Activated CD4-positive, alpha-beta T cell treated with anti-CD3 and anti-CD28 coated beads, Interleukin-2, amount 10 ng/mL, durations not matched to agents 7 days and 5 days (primary cell): Measurements from ENCODE around the gene GRK3. TPM values are rescaled to one million over a fixed set of nuclear protein-coding genes. Genes with fewer than 3 reads are reported as not detected.

ENCODE experiments used
- CTCF ChIA-PET: fragments of 350-600 bp; sonication (Branson Sonifier 250); formaldehyde crosslinking; loops from one replicate; lab custom pipeline; 2021; ENCODE audit warnings: antibody characterized with exemption; lab: Charles Lee
- POLR2A ChIA-PET: fragments of 350-600 bp; sonication (Branson Sonifier 250); formaldehyde crosslinking; loops from one replicate; lab custom pipeline; 2021; ENCODE audit warnings: antibody characterized with exemption; lab: Charles Lee
- DNase-seq: peaks from one replicate; pipeline ENCODE4 v3.0.0-alpha.2; 2020
- H3K27ac Mint-ChIP-seq: one replicate; pipeline ENCODE4 v1.8.0; 2021; ENCODE audit warnings: mild to moderate bottlenecking, moderate library complexity, mixed read lengths
- H3K27me3 Mint-ChIP-seq: one replicate; pipeline ENCODE4 v1.8.0; 2021; ENCODE audit warnings: mixed read lengths
- H3K36me3 Mint-ChIP-seq: one replicate; pipeline ENCODE4 v1.8.0; 2021; ENCODE audit warnings: low read depth, mixed read lengths
- H3K4me1 Mint-ChIP-seq: one replicate; pipeline ENCODE4 v1.8.0; 2021; ENCODE audit warnings: mixed read lengths
- H3K4me3 Mint-ChIP-seq: one replicate; pipeline ENCODE4 v1.8.0; 2021; ENCODE audit warnings: mild to moderate bottlenecking, moderate library complexity, mixed read lengths
- H3K9me3 Mint-ChIP-seq: one replicate; pipeline ENCODE4 v1.8.0; 2021; ENCODE audit warnings: mixed read lengths
- total RNA-seq, 2 experiments: library from RNA; stranded (reverse); gene quantifications; one replicate each; pipeline ENCODE4 v1.2.3, GENCODE V29; 2021

GRK3 gene
- total RNA-seq, 2 experiments from 2014 or later, result 23.4 to 24.2 TPM

DNA sequence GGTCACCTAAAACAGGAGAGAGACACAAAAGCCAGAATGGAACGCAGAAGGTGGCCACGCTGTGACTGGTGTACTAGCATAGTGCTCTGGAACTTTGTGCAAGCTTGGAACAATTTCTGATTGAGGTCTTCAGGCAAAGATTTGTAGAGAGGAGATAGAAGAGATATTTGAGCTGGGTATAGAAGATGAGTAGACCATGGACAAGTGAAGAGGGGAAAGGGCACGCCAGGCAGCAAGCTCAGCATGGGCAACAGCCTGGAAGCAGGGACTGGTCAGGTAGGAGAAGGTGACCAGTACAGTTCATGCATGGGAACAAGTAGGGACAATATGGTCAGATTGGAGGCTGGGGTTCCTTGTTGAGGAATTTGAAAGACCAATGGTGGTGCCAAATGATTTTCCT, 201.9 kb downstream of the GRK3 start:
- peaks cover 41% of the 10 kb centered on the region for H3K9me3 Mint-ChIP-seq
- ChIA-PET CTCF (interaction anchor here (1.0 to 3.0 kb wide), 5 partner anchors 9 to 16 kb away, joined by 3 to 10 read pairs (median 4); no protein-coding TSS in a partner anchor), POLR2A (interaction anchor here (0.6 kb wide), 1 partner anchor 200 kb away, joined by 4 read pairs; no protein-coding TSS in a partner anchor)
- peaks cover 46% of the 10 kb centered on the region for H3K36me3 Mint-ChIP-seq
- no peak overlapping the region for H3K4me3 Mint-ChIP-seq
- peaks cover 40% of the 10 kb centered on the region for H3K4me1 Mint-ChIP-seq
- DNase-seq, result no peak
- H3K27me3 Mint-ChIP-seq, result no peaks in the 10 kb centered on the region
- H3K27ac Mint-ChIP-seq, result no peak overlapping the region

DNA sequence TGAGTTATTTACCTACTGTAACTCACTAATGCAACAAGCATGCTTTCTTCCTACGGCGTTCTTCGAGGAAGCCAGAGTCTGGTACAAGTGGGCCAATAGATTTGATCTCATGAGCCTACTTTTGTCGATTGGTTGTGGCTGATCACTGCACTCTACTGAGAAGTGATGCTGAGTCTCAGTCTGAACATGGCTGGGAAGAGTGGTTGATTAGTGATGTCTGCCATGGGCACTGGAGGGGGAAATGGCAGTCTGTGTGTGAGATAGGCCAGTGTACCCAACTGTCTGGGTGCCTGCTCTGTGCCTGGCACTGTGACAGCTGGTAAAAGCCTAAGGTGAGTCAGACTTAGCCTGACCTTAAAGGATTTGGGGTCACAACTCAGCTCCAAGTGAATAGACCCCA, 205.9 kb downstream of the GRK3 start:
- Mint-ChIP-seq H3K4me1 (peaks cover 44% of the 10 kb centered on the region), H3K36me3 (peaks cover 42% of the 10 kb centered on the region), H3K4me3 (no peak overlapping the region), H3K9me3 (peaks cover 39% of the 10 kb centered on the region), H3K27ac (peak overlapping the region; percentile 28), H3K27me3 (no peaks in the 10 kb centered on the region)
- no peak for DNase-seq
- ChIA-PET POLR2A (interaction anchor here (0.6 kb wide), 1 partner anchor 34 kb away, joined by 8 read pairs; no protein-coding TSS in a partner anchor), CTCF (interaction anchor here (1.2 to 1.4 kb wide), 2 partner anchors 27 to 308 kb away, joined by 3 to 4 read pairs; no protein-coding TSS in a partner anchor)

DNA sequence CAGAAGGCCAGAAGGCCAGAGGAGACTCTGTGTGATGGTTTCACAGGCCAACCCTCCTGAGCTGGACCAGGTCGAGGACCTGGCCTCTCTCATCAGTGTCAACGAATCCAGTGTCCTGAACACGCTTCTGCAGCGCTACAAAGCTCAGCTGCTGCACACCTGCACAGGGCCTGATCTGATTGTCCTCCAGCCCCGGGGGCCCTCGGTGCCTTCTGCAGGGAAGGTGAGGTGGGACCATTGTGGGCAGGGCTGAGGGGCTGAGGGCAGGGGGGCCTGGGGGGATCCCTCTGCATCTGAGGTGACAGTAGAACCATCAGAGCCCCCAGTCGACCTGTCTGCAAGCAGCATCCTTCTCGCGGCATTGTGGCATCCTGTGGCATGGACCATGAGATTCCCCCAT, 207.8 kb downstream of the GRK3 start:
- CTCF ChIA-PET, result interaction anchor here (0.8 to 3.1 kb wide), 24 partner anchors 8 to 327 kb away, joined by 3 to 30 read pairs (median 5); partner anchors contain the start of gene GRK3
- H3K36me3 Mint-ChIP-seq, result peaks cover 26% of the 10 kb centered on the region
- no peak for DNase-seq
- H3K27ac Mint-ChIP-seq, result peak overlapping the region; percentile 82
- H3K9me3 Mint-ChIP-seq, result peaks cover 20% of the 10 kb centered on the region
- H3K27me3 Mint-ChIP-seq, result no peaks in the 10 kb centered on the region
- no peak overlapping the region for H3K4me3 Mint-ChIP-seq
- POLR2A ChIA-PET, result interaction anchor here (0.6 kb wide), 1 partner anchor 63 kb away, joined by 3 read pairs; no protein-coding TSS in a partner anchor
- peaks cover 46% of the 10 kb centered on the region for H3K4me1 Mint-ChIP-seq

DNA sequence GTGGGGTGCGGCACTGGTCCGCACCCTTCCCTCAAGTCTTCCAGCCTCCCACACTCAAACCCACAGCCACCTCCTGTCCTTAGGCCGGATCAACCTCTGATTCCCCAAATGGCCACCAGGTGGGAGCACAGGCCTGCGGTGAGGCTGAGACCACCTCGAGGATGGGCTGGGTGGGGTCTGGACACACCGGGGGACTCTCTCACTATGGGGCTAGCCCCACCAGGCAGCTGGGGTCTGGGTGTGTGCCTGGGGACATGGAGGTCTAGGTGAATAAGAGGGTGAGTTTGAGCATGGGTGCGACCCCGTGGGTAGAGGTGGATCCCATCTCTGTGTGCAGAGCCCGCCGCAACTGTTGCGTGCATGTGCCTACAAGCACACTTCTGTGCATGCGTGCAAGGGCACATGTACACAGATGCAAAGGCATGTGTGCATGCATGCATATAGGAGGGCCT, 210.1 kb downstream of the GRK3 start:
- no peak overlapping the region for H3K4me3 Mint-ChIP-seq
- CTCF ChIA-PET, result interaction anchor here (0.5 to 3.1 kb wide), 3 partner anchors 14 to 312 kb away, joined by 3 to 30 read pairs (median 14); no protein-coding TSS in a partner anchor
- H3K4me1 Mint-ChIP-seq, result peaks cover 36% of the 10 kb centered on the region
- no peak for DNase-seq
- H3K27me3 Mint-ChIP-seq, result no peaks in the 10 kb centered on the region
- H3K36me3 Mint-ChIP-seq, result peaks cover 8% of the 10 kb centered on the region
- H3K27ac Mint-ChIP-seq, result no peak overlapping the region
- H3K9me3 Mint-ChIP-seq, result peaks cover 12% of the 10 kb centered on the region
- POLR2A ChIA-PET, result no interaction called here

DNA sequence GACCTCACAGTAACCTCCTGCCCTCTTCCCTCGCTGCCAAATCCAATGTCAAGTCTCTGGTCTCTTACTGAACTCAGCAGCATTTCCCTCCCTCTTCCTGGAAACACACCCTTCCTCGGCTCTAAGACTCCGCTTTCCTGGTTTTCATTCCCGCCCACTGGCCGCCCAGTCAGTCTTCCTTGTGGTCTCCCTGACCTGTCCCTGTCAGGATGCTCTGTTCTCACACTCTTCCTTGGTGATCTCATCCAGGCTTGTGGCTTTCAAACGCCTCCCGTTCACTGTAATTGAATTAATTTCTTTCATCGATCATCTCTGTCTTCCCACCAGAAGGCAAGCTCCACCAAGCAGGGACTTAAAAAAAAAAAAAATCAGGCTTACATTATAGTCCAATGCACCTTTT, 211.1 kb downstream of the GRK3 start:
- ChIA-PET CTCF (no interaction called here), POLR2A (no interaction called here)
- DNase-seq, result no peak
- peaks cover 8% of the 10 kb centered on the region for H3K36me3 Mint-ChIP-seq
- no peak overlapping the region for H3K4me3 Mint-ChIP-seq
- no peak overlapping the region for H3K27ac Mint-ChIP-seq
- H3K9me3 Mint-ChIP-seq, result peaks cover 4% of the 10 kb centered on the region
- peaks cover 29% of the 10 kb centered on the region for H3K4me1 Mint-ChIP-seq
- no peaks in the 10 kb centered on the region for H3K27me3 Mint-ChIP-seq

DNA sequence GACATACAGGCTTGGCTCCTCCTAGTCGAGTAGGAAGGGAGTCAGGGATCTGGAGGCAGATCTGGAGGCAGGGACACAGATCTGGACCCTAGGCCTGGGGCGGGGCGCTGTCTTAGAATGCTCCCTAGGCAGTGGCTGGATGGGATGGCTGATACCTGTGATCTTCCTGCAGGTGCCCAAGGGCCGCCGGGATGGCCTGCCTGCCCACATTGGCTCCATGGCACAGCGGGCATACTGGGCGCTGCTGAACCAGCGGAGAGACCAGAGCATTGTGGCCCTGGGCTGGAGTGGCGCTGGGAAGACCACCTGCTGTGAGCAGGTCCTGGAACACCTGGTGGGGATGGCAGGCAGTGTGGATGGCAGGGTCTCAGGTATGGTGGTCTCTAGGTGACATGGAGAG, 212.9 kb downstream of the GRK3 start:
- ChIA-PET POLR2A (no interaction called here), CTCF (interaction anchor here (1.1 kb wide), 1 partner anchor 10 kb away, joined by 3 read pairs; no protein-coding TSS in a partner anchor)
- Mint-ChIP-seq H3K4me3 (no peak overlapping the region), H3K4me1 (peaks cover 17% of the 10 kb centered on the region), H3K36me3 (no peaks in the 10 kb centered on the region), H3K27me3 (no peaks in the 10 kb centered on the region), H3K27ac (no peak overlapping the region), H3K9me3 (no peaks in the 10 kb centered on the region)
- no peak for DNase-seq

DNA sequence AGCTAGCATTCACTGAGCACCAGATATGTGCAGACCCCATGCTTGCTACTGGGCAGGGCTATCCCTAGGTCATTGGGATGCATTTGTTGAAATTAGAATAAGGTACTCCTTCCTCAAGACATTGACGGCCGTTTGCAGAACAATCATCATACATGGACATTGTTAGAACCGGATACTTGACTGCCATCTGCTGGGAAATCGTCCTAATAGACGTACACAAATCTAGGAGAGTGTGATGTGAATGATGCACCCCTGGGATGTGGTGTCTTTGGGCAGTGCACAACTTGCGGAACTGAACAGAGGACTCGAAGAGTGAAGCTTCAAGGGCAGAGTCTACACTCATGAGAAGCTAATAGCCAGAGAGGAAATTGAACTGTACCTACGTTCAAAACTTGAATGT, 213.4 kb downstream of the GRK3 start:
- ChIA-PET POLR2A (no interaction called here), CTCF (interaction anchor here (1.1 to 1.9 kb wide), 2 partner anchors 10 to 316 kb away, joined by 3 to 8 read pairs; no protein-coding TSS in a partner anchor)
- peaks cover 12% of the 10 kb centered on the region for H3K4me1 Mint-ChIP-seq
- DNase-seq, result peak; percentile 54
- H3K36me3 Mint-ChIP-seq, result no peaks in the 10 kb centered on the region
- no peaks in the 10 kb centered on the region for H3K9me3 Mint-ChIP-seq
- H3K27me3 Mint-ChIP-seq, result no peaks in the 10 kb centered on the region
- no peak overlapping the region for H3K27ac Mint-ChIP-seq
- no peak overlapping the region for H3K4me3 Mint-ChIP-seq

Other genes with a start within 250 kb of the GRK3 start
- gene MYO18B, start 177.5 kb downstream of the GRK3 start, total RNA-seq, result 1 to 10 TPM; 2.0 TPM